ENCODE results near the gene KLHL3.

The KLHL3 gene

GRCh38 chr5:137734962-137735554 lies 831 bp downstream of the KLHL3 start:
- peaks cover 6% of the 10 kb centered on the region for H3K27me3 Mint-ChIP-seq (ENCODE audit: low read depth)
- H3K9me3 Mint-ChIP-seq = peaks cover 5% of the 10 kb centered on the region

GRCh38 chr5:137734331-137734730 lies 1.6 kb downstream of the KLHL3 start:
- peaks cover 17% of the 10 kb centered on the region for H3K4me1 Mint-ChIP-seq (ENCODE audit: low read depth)
- peaks cover 4% of the 10 kb centered on the region for H3K36me3 Mint-ChIP-seq (ENCODE audit: low read depth)
- peaks cover 5% of the 10 kb centered on the region for H3K9me3 Mint-ChIP-seq
- no peak overlapping the region for H3K4me3 Mint-ChIP-seq
- no peak overlapping the region for H3K27ac Mint-ChIP-seq
- H3K27me3 Mint-ChIP-seq (ENCODE audit: low read depth) = peaks cover 6% of the 10 kb centered on the region
- DNase-seq (ENCODE audit: low spot score) = no peak

More at GRCh38 chr5:137734962-137735554, 831 bp downstream of the KLHL3 start:
- Mint-ChIP-seq H3K27ac (no peak overlapping the region), H3K4me1 (ENCODE audit: low read depth) (peaks cover 20% of the 10 kb centered on the region), H3K4me3 (no peak overlapping the region), H3K36me3 (ENCODE audit: low read depth) (peaks cover 4% of the 10 kb centered on the region)
- DNase-seq (ENCODE audit: low spot score) = peak; percentile 13

DNA sequence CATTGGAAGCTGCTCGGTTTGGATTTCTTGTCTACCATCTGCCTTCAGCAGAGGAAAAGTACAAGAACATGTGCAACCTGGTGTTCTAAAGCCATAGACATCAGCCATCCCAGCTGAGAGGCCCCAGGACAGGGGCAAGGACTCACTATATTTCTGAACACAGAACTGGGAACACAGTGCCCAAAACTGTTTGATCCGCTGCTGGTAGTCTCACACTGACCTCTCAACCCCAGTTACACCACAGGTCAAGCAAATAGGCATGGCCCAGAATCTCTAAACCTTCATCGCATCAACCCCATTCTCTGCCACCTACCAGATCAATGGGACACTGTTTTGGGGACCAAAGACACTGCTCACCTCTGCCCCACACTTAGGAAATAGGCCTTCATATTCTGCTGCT lies 2.0 kb downstream of the KLHL3 start:
- Mint-ChIP-seq H3K4me1 (ENCODE audit: low read depth) (peaks cover 16% of the 10 kb centered on the region), H3K9me3 (peaks cover 5% of the 10 kb centered on the region), H3K36me3 (ENCODE audit: low read depth) (peaks cover 4% of the 10 kb centered on the region), H3K27ac (no peak overlapping the region), H3K27me3 (ENCODE audit: low read depth) (peaks cover 6% of the 10 kb centered on the region), H3K4me3 (no peak overlapping the region)
- DNase-seq (ENCODE audit: low spot score) = no peak

- H3K4me3 Mint-ChIP-seq = no peak overlapping the region
- H3K27ac Mint-ChIP-seq = no peak overlapping the region
- H3K27me3 Mint-ChIP-seq (ENCODE audit: low read depth) = peaks cover 6% of the 10 kb centered on the region
These were observed 2.9 kb downstream of the KLHL3 start for GRCh38 chr5:137733006-137733405.

DNA sequence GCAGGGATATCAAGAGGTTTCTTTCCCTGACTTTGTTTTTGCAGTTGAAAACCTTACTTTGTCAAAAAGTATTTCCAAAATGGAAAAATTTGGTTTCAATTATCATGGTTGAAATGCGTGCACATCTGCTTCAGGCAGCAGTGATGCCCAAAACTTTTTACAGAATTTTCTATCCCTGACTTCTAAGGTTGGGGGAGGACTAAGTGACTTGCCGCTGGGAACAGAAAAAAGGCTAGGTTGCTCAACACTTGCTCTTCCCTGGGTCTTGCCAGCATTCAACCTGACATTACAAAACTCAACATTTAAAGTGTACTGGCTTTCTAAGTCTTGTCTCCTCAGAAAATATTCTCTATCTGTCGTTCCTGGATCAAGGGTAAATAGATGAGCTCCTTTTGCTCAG lies 4.7 kb downstream of the KLHL3 start:
- Mint-ChIP-seq H3K4me1 (ENCODE audit: low read depth) (peaks cover 15% of the 10 kb centered on the region), H3K9me3 (no peaks in the 10 kb centered on the region), H3K4me3 (no peak overlapping the region), H3K36me3 (ENCODE audit: low read depth) (no peaks in the 10 kb centered on the region), H3K27me3 (ENCODE audit: low read depth) (peaks cover 6% of the 10 kb centered on the region), H3K27ac (no peak overlapping the region)
- DNase-seq (ENCODE audit: low spot score) = no peak

More at GRCh38 chr5:137733006-137733405, 2.9 kb downstream of the KLHL3 start:
- no peak for DNase-seq (ENCODE audit: low spot score)
- Mint-ChIP-seq H3K4me1 (ENCODE audit: low read depth) (peaks cover 15% of the 10 kb centered on the region), H3K9me3 (peaks cover 4% of the 10 kb centered on the region), H3K36me3 (ENCODE audit: low read depth) (peaks cover 4% of the 10 kb centered on the region)

- H3K4me3 Mint-ChIP-seq = no peak overlapping the region
- no peak for DNase-seq (ENCODE audit: low spot score)
- H3K9me3 Mint-ChIP-seq = no peaks in the 10 kb centered on the region
- no peak overlapping the region for H3K27ac Mint-ChIP-seq
- peaks cover 6% of the 10 kb centered on the region for H3K27me3 Mint-ChIP-seq (ENCODE audit: low read depth)
- H3K4me1 Mint-ChIP-seq (ENCODE audit: low read depth) = peaks cover 15% of the 10 kb centered on the region
- H3K36me3 Mint-ChIP-seq (ENCODE audit: low read depth) = no peaks in the 10 kb centered on the region
These were observed 5.6 kb downstream of the KLHL3 start for GRCh38 chr5:137730336-137730735.

GRCh38 chr5:137728048-137728447 lies 7.8 kb downstream of the KLHL3 start:
- no peak overlapping the region for H3K4me3 Mint-ChIP-seq
- no peak for DNase-seq (ENCODE audit: low spot score)
- H3K27me3 Mint-ChIP-seq (ENCODE audit: low read depth) = peaks cover 5% of the 10 kb centered on the region
- peaks cover 8% of the 10 kb centered on the region for H3K4me1 Mint-ChIP-seq (ENCODE audit: low read depth)
- H3K9me3 Mint-ChIP-seq = no peaks in the 10 kb centered on the region
- no peaks in the 10 kb centered on the region for H3K36me3 Mint-ChIP-seq (ENCODE audit: low read depth)
- no peak overlapping the region for H3K27ac Mint-ChIP-seq

DNA sequence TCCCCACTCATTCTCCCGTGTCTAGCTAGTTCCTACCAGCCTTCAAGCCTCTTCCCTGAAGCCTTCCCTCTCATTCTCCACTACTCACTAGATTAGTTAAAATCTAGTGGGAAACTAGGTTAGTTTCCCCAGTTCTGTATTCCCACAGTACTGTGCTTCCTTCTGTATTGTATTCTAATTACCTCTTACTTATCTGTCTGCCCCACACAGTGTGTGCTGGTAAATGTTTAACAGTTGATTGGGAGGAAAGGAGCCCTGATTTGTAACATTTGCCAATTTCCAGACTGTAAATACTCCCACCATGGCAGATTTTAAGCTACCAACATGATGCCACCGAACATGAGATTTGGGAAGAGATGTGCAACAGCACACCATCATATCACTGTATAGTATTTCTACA lies 8.3 kb downstream of the KLHL3 start:
- no peak for DNase-seq (ENCODE audit: low spot score)

GRCh38 chr5:137724251-137724650 lies 11.6 kb downstream of the KLHL3 start:
- Mint-ChIP-seq H3K9me3 (no peaks in the 10 kb centered on the region), H3K27ac (no peak overlapping the region), H3K4me1 (ENCODE audit: low read depth) (no peaks in the 10 kb centered on the region), H3K4me3 (no peak overlapping the region), H3K36me3 (ENCODE audit: low read depth) (no peaks in the 10 kb centered on the region), H3K27me3 (ENCODE audit: low read depth) (no peaks in the 10 kb centered on the region)
- no peak for DNase-seq (ENCODE audit: low spot score)

More for the DNA sequence above, 8.3 kb downstream of the KLHL3 start:
- Mint-ChIP-seq H3K27me3 (ENCODE audit: low read depth) (peaks cover 3% of the 10 kb centered on the region), H3K4me3 (no peak overlapping the region), H3K36me3 (ENCODE audit: low read depth) (no peaks in the 10 kb centered on the region), H3K9me3 (no peaks in the 10 kb centered on the region), H3K4me1 (ENCODE audit: low read depth) (peaks cover 8% of the 10 kb centered on the region), H3K27ac (no peak overlapping the region)

GRCh38 chr5:137718611-137719010 lies 17.3 kb downstream of the KLHL3 start:
- H3K4me1 Mint-ChIP-seq (ENCODE audit: low read depth) = no peaks in the 10 kb centered on the region
- no peak for DNase-seq (ENCODE audit: low spot score)
- H3K4me3 Mint-ChIP-seq = no peak overlapping the region
- no peak overlapping the region for H3K27ac Mint-ChIP-seq
- H3K9me3 Mint-ChIP-seq = peaks cover under 1% of the 10 kb centered on the region
- H3K27me3 Mint-ChIP-seq (ENCODE audit: low read depth) = no peaks in the 10 kb centered on the region
- H3K36me3 Mint-ChIP-seq (ENCODE audit: low read depth) = no peaks in the 10 kb centered on the region

DNA sequence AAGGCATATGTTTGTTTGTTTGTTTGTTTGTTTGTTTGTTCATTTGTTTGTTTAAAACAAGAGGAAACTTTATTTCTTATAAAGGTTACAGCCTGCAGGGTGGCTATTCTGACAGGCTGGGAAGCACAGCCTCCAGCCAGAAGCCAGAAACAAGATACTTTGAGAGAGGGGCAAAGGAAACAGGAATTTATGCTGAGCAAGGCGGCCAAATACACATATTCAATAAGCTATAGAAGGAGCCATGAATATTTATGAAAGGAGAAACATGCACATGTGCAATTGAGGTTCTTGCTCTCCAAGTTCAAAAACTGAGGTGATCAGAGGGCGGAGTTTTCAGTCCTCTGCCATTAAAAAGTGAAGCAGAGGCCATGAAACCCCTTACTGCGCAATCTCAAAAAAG lies 19.6 kb downstream of the KLHL3 start:
- no peak for DNase-seq (ENCODE audit: low spot score)
- Mint-ChIP-seq H3K4me1 (ENCODE audit: low read depth) (no peaks in the 10 kb centered on the region), H3K36me3 (ENCODE audit: low read depth) (no peaks in the 10 kb centered on the region), H3K27me3 (ENCODE audit: low read depth) (no peaks in the 10 kb centered on the region), H3K9me3 (peaks cover 10% of the 10 kb centered on the region), H3K27ac (no peak overlapping the region), H3K4me3 (no peak overlapping the region)

- Mint-ChIP-seq H3K4me1 (ENCODE audit: low read depth) (no peaks in the 10 kb centered on the region), H3K36me3 (ENCODE audit: low read depth) (no peaks in the 10 kb centered on the region), H3K27me3 (ENCODE audit: low read depth) (no peaks in the 10 kb centered on the region), H3K9me3 (peaks cover 10% of the 10 kb centered on the region), H3K4me3 (no peak overlapping the region), H3K27ac (no peak overlapping the region)
- no peak for DNase-seq (ENCODE audit: low spot score)
These were observed 20.4 kb downstream of the KLHL3 start for GRCh38 chr5:137715456-137715855.

DNA sequence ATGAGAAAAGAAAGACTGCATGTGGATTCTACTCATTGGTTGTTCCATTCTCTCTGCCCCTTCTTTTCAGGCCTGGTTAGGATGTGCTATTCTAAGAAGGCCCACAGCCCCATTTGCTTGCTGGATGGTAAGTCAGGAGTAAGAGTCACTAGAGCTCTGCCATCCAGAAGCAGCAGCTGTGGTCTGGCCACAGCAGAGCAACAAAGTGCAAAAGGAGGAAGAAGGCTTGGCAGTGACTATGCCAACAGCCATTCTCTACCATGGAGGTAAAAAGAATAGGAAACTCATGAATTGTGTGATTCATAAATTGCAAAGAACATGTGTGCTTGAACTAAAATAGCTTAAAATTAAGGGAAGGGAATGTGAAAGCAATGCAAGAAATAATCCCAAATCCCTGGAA lies 20.9 kb downstream of the KLHL3 start:
- Mint-ChIP-seq H3K4me1 (ENCODE audit: low read depth) (no peaks in the 10 kb centered on the region), H3K36me3 (ENCODE audit: low read depth) (no peaks in the 10 kb centered on the region), H3K27ac (no peak overlapping the region), H3K27me3 (ENCODE audit: low read depth) (no peaks in the 10 kb centered on the region), H3K4me3 (no peak overlapping the region), H3K9me3 (peaks cover 10% of the 10 kb centered on the region)
- DNase-seq (ENCODE audit: low spot score) = no peak

DNA sequence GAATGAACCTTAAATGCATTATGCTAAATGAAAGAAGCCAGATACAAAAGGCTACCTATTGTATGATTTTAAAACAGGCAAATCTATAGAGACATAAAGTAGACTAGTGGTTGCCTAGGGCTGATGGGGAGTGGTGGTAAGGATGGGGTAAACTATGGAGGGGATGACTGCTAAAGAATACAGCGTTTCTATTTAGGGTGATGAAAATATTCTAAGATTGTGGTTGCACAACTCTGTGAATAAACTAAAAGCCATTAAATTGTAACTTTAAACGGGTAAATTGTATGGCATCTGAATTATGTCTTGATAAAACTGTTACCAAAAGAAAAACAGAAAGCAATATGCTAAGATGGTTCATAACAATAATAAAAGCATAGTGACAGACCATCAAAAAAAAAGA lies 21.4 kb downstream of the KLHL3 start:
- no peak overlapping the region for H3K27ac Mint-ChIP-seq

GRCh38 chr5:137712139-137712667 lies 23.7 kb downstream of the KLHL3 start:
- no peak overlapping the region for H3K27ac Mint-ChIP-seq
- DNase-seq (ENCODE audit: low spot score) = no peak
- peaks cover 10% of the 10 kb centered on the region for H3K9me3 Mint-ChIP-seq
- no peak overlapping the region for H3K4me3 Mint-ChIP-seq
- H3K4me1 Mint-ChIP-seq (ENCODE audit: low read depth) = no peaks in the 10 kb centered on the region
- H3K27me3 Mint-ChIP-seq (ENCODE audit: low read depth) = no peaks in the 10 kb centered on the region
- H3K36me3 Mint-ChIP-seq (ENCODE audit: low read depth) = no peaks in the 10 kb centered on the region

More for the DNA sequence above, 21.4 kb downstream of the KLHL3 start:
- H3K4me3 Mint-ChIP-seq = no peak overlapping the region
- H3K9me3 Mint-ChIP-seq = peaks cover 10% of the 10 kb centered on the region
- H3K27me3 Mint-ChIP-seq (ENCODE audit: low read depth) = no peaks in the 10 kb centered on the region
- DNase-seq (ENCODE audit: low spot score) = no peak
- no peaks in the 10 kb centered on the region for H3K4me1 Mint-ChIP-seq (ENCODE audit: low read depth)
- no peaks in the 10 kb centered on the region for H3K36me3 Mint-ChIP-seq (ENCODE audit: low read depth)
